HEK293T (cell line): ENCODE measurements around the gene TMEM176B.

ENCODE experiments used
- ARNT ChIP-seq: fragments of 450-650 bp; IDR thresholded peaks from 2 replicates; pipeline ENCODE4 v1.6.1; 2017; ENCODE audit warnings: mild to moderate bottlenecking
- BHLHE40 ChIP-seq: fragments of 450-650 bp; IDR thresholded peaks from 2 replicates; pipeline ENCODE4 v1.6.1; 2016; ENCODE audit warnings: mild to moderate bottlenecking, moderate library complexity, borderline replicate concordance
- FOXA1 ChIP-seq: fragments of 450-650 bp; IDR thresholded peaks from 2 replicates; pipeline ENCODE4 v1.6.1; 2016; ENCODE audit warnings: mild to moderate bottlenecking
- FOXK2 ChIP-seq: fragments of 450-650 bp; IDR thresholded peaks from 2 replicates; pipeline ENCODE4 v1.6.1; 2016; ENCODE audit warnings: mild to moderate bottlenecking
- FOXM1 ChIP-seq: fragments of 450-650 bp; IDR thresholded peaks from 2 replicates; pipeline ENCODE4 v1.6.1; 2017; ENCODE audit warnings: mild to moderate bottlenecking, borderline replicate concordance
- HDGF ChIP-seq: fragments of 450-650 bp; IDR thresholded peaks from 2 replicates; pipeline ENCODE4 v1.6.1; 2017; ENCODE audit warnings: antibody characterized with exemption, borderline replicate concordance
- PKNOX1 ChIP-seq: fragments of 450-650 bp; IDR thresholded peaks from 2 replicates; pipeline ENCODE4 v1.6.1; 2016
- SP1 ChIP-seq: fragments of 450-650 bp; IDR thresholded peaks from 2 replicates; pipeline ENCODE4 v1.6.1; 2017
- SUZ12 ChIP-seq: fragments of 450-650 bp; IDR thresholded peaks from 2 replicates; pipeline ENCODE4 v1.6.1; 2016; ENCODE audit warnings: mild to moderate bottlenecking
- TARDBP ChIP-seq: fragments of 450-650 bp; IDR thresholded peaks from 2 replicates; pipeline ENCODE4 v1.6.1; 2016

DNA sequence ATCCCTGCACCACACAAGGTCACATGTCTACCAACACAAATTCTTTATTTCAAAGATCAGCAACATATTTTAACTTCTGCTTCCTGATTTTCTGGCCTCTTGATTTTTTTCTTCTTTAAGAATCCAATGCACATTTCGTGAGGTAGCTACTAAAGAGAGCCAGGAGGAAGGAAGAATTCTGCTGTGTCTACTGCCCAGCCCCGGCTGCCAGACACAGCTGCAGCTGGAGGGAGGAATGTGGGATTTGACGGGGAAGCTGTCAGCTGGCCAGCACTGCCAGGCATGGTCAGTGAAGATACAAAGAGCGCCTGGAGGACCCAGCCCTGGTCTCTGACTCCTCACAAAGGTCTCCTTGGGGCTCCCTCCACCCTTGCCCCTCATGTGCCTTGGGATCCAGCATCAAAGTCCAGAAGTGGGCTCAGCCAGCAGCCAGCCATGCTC lies 45.3 kb upstream of the TMEM176B start:
- TF ChIP-seq SUZ12: no peak
- no peak for TF ChIP-seq HDGF
- no peak for TF ChIP-seq BHLHE40
- no peak for TF ChIP-seq SP1
- no peak for TF ChIP-seq FOXK2
- no peak for TF ChIP-seq TARDBP
- TF ChIP-seq PKNOX1: no peak
- no peak for TF ChIP-seq ARNT
- no peak for TF ChIP-seq FOXM1
- no peak for TF ChIP-seq FOXA1
